Measurements from ENCODE around the gene TSPEAR. TPM values are rescaled to one million over a fixed set of nuclear protein-coding genes. Genes with fewer than 3 reads are reported as not detected.

TSPEAR gene
- polyA plus RNA-seq, 5 donors, result 2.0 to 4.4 (median 3.0) TPM

DNA sequence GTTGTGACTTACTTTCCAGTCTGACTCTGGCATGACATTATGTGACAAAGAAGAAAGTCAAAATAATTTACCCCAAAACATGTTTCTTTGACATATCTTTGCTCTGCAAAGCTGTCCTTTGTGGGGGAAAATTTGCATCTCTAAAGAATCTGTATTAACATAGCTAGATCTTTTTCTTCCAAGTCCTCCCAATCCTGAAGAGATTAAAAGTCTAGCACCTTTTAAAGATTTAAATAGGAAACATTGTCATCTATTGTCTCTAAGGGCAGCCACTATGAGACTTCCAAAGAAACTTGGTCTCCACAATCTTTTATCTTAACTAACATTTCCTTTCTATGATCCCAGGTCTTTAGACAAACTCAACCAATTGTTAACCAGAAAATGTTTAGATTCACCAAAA is 240.0 kb downstream of the TSPEAR start:
- DNase-seq, result no peak

DNA sequence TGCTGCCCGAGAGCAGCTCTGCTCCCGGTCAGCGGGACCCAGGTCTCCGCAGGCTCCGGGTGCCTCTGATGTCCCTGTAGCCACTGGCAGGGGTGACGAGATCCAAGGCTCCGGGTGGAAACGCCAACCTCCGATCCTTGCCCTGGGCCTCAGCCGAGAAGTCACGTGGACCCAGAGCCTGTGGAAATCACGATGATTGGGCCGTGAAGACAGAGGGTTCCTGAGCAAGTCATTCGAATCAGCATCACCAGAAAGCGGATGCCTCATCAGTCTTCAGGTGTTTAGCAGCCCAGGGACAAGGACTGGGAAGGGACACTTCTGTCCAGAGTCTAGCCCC is 243.5 kb downstream of the TSPEAR start:
- no peak for DNase-seq

DNA sequence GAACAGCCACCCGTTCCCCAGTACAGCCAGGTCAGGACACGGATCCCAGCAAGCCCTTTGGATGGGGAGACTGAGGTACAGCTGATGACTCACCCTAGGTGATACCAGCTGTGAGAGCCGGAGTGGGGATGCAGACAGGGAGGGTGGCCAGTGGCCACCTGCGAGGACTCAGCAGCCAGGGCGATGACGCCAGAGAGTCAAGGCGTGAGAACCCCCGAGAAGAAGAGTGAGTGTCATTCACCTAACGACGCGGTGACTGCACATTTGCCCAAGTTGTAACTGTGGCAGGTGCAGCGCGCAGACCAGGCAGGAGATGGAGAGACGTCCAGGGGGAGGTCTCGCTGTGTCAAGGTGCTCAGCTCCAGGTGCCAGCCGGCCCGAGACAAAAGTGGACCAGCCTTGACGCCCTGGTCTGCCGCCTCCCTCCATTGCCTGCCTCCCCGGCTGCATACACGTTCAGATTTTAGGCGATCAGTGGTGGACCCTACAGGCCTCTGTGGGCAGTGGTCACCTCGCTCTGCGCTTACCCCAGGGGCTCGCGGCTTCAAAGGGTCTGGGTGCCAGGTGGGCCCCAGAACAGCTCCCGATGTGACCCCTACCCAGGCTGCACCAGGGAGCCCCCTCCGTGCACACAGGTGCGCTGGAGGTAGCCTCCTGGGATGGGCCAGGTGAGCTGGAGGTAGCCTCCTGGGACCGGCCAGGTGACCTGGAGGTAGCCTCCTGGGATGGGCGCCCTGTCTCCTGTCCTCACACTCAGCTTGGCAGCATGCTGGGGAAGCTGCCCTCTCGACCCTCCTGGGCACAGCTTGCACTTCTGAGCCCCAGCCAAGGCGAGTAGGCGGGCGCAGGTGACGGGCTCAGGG is 244.1 kb downstream of the TSPEAR start:
- DNase-seq, result no peak

DNA sequence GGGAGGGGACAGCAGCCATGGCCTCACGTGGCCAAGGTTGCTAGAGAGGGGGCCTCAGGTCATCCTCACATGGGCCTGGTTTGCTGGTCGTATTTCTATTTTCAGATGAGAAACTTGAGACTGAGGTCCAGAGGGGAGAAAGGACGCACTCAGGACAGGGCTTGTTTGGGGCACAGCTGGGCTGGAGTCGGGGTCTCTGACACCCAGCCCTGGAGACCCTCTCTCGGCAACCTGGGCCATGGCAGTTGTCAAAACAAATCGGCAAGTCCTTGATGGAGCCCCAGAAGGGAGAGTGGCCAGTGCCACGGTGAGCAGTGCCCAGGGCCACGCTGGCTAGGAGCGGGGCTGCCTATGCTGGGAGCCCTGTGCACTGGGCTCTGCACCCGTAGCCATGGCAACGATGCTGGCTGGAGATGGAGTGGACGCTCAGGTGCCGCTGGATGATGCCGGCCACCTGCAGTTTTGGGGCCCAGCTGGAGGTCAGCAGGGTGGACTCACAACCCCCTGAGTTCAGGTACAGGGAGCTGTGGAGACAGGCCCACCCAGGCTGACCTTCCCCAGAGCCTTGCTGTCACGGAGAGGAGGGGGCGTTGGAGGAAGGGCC is 244.9 kb downstream of the TSPEAR start:
- DNase-seq, result no peak

DNA sequence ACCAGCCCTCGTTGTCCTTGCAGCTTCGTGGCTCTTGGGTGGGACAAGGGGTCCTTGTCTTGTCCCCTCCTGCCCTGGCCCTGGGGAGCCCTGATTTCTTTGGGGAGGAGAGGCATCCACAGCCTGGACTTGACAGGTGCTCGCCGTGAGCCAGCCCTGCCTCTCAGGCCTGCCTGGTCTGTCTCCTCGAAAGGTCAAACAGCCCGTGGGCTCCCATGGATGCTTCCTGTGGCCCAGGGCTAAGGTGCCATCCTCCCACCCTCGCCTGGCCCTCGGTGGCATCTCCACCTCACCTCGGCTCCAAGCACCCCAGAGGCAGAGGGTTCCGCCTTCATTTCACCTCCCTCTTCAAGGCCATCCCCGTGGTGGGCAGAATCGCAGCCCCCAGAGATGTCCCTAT is 247.0 kb downstream of the TSPEAR start:
- DNase-seq, result no peak

DNA sequence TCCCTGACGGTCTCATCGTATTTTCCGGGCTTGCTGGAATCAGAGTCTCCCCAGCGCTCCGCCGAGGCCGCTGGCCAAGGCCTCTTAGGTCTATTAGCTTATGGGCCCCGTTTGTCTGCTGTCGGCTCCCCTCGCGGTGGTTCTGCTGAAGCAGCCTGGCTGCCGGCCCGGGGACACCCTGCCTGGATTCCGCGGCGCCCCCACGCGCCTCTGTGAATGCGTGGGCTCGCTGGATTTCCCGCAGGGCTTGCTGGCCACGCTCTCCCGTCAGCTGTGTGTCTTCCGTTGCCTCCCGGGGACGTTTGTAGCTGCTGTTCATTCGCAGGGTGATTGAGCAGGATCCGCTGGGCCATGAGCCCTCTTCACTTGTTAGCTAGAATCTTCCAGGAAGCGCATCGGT is 247.6 kb downstream of the TSPEAR start:
- no peak for DNase-seq

DNA sequence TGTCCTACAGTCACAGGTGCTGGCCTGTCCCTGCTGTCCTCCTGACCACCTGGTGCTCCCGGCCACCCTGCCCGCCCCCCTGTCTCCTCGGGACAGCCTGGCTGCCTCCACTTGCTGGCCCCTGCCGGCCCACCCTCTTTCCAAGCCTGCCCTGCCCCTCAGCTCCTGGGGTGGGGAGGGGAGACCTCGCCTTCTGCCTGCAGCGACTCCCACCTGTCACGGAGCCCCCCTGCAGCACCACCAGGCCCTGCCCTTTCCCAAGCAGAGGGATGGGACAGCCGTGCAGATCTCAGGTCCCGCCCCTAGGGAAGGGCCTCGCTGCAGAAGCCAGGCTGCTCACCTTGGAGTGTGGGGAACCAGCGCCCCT is 248.6 kb downstream of the TSPEAR start:
- DNase-seq, result no peak

DNA sequence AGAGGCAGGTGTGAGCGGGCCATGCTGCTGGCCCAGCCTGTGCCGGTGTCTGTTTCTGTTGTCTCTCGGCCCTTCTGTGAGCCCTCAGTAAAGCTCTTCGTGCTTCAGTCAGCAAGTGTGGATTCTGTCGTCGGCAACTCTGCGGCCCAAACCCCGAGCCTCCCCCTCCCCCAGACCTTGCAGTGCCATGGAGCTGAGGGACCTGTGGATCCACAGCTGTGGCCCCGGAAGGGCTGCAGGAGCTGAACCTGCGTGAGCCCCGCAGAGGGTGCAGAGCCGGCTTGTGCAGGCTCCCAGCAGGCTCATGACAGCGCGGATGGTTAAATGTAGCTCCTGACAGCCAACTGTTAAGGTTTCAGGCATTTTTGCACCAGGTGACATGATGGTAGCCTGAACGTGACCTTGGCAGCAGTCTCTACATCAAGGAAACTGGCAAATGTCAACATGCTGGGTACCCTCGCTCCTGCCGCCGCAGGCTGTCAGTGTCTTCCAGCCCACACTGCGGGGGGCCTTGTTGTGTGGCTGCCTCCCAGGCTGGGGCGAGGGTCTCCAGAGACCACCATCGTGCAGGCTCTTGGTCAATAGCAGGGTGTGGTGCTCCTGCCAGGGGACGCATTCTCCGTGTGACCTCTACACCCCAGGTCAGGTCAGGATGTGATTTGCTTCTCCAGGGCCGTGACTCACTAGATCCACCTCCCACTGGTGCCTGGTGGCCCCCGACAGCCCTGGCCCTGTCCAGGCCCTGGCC is 249.1 kb downstream of the TSPEAR start:
- DNase-seq, result no peak

DNA sequence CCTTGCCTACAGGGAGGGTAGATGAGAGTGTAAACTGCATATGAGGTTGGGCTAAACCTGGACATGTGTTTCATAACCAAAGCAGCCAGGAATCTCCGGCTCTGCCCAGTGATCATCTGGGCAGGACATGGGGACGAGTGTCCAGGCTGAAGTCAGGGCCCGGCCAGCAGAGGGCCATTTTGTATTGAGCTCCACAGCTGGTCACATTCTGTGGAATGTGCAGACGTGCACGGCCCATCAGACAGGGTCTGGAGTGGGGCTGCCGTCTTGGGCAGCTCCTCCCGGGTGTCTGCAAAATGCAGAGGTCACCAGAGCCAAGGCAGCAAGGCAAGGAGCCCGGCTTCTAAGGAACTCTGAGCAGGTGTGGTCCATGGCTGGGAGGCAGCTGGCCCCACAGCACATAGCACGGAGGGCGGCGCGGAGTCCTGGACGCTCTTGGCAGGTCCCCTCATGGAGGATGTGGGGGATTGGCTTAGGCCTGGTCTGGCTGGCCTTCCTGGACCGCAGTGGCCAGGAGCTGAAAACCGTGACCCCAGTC is 249.8 kb downstream of the TSPEAR start:
- no peak for DNase-seq

DNA sequence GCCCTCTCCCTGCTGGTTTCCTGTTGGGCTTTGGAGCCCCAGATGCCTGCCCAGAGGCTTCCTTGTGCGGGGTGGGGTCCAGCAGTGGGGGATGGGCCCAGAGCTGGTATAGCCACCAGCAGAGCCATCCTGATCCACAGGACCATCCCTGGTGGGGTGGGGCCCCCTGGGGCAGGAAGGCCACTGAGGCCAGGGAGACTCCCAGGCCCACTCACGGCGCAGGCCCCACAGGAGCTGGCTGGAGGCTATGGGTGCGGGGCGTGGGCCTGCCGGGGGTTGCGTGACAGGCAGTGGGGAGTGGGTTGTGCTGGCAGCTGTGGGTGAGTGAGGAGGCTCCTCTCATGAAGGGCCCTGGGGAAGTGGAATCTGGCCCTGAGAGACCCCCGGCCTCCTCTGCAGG is 250.4 kb downstream of the TSPEAR start:
- no peak for DNase-seq

DNA sequence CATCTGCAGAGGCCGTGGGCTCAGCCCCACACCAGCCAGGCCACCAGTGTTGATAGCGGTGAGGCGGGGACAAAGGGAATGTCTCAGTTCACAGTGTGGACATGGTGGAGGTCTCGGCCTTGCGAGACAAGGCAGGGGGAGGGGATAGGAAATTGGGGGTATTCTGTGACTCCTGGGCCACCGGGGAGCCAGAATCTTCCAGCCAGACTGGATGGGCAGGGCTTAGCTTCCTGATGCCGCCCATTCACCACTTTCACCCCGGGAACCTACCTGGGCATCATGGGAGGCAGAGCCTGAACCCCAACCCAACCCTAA is 251.0 kb downstream of the TSPEAR start:
- DNase-seq, result no peak

DNA sequence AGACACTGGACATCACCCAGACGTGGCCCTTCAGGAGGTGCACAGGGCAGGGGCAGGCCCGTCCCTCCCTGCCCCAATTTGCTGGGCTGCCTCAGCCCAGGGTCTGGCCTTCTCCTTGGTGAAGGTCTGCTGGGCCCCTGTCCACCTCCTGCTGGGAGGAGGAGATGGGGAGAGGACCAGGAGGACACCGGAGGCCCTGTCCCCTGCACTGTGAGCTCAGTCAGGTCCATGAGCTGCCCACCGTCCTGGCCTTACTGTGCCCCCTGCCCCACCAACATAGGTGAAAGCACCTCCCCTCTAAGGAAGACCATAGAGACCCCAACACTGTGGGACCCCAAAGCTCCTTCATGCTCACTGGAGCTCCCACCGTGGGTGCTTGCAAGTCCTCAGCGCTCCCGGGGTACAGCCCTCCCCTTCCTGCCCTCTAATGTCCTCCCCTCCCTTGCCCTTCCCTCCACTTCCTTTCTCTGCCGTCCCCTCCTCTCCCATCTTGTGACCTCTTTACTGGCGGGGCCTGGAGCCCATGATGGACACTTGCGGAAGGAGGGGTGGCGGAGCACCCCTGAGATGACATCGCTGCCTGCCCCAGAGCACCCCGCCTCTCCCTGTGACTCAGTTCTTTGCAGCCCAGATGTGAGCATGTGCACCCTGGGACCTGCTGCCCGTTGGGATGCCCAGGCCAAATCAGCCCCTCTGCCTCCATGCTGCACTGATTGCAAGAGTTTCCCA is 251.5 kb downstream of the TSPEAR start:
- no peak for DNase-seq

DNA sequence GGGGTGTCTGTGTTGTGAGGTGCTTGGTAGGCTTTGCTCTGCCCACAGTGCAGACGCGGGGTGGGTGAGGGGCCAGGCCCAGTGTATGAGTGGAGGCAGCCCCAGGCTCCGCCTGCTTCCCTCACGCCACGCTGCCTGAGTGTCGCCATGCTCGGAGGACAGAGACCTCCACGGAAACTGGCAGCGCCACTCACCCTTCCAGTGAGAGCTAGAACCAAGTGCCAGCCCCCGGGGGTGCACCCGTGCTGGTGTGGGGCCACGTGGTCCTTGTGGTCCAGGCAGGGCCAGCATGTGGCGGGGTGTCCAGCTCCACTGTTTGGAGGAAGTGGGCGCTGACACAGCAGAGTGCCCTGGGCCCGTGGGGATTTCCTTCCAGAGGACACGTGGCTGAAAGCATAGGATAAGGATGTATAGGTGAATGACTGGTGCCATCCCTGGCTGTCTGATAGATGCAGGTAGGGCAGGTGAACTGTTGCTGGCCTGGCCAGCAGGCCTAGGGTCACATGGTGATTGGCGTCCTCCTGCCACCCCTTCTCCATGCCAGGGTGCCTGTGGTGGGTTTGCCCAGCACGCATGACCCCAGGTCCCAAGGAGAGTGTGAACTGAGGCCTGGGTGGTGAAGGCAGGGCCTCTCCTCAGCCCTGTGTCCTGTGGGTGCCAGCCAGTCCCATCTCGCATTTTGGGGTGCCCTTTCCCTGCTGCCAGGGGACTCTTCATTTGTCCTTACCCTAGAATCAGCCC is 252.2 kb downstream of the TSPEAR start:
- DNase-seq, result no peak

DNA sequence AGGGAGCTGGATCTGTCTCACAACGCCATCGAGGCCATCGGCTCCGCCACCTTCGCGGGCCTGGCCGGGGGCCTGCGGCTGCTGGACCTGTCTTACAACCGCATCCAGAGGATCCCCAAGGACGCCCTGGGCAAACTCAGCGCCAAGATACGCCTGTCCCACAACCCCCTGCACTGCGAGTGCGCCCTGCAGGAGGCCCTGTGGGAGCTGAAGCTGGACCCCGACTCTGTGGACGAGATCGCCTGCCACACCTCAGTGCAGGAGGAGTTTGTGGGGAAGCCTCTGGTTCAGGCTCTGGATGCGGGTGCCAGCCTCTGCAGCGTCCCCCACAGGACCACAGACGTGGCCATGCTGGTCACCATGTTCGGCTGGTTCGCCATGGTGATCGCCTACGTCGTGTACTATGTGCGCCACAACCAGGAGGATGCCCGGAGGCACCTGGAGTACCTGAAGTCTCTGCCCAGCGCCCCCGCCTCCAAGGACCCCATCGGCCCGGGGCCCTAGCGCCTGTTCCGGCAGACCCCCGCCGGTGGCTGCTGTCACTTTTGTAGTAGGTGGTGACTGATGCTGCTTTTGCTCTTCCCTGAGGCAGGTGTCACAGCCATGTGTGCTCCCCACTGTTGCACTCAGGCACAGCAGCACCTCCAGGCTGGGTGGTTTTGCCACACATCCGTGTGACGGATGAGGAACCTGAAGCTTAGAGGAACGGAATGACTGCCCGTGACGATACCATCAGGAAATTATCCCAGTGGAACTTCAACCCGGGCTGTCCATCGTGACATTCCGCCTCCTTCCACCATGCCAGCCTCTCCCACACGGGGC is 254.2 kb downstream of the TSPEAR start:
- no peak for DNase-seq

DNA sequence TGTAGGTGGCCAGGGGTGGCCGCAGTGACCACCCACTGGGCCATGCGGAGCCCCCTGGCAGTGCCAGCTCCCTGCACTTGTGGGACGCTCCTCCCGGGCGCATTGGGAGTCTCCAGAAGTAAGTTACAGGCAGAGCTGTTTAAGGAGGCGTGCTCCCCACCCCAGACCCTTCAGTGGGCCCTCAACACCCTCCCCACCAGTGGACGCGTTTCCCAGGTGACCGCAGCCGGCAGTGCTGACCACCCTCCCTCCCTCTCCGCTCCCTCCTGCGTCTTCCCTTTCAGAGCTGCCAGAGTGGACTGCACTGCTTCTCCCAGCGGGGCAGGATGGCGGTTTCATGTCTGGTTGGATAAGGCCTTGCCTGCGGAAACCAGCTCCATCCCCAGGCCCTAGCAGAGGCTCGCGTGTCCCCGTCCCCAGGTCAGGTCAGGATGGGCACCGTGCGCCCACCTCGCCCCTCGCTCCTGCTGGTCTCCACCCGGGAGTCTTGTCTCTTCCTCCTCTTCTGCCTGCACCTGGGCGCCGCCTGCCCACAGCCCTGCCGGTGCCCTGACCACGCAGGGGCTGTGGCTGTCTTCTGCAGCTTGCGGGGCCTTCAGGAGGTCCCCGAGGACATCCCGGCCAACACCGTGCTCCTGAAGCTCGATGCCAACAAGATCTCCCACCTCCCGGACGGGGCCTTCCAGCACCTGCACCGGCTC is 255.0 kb downstream of the TSPEAR start:
- no peak for DNase-seq

DNA sequence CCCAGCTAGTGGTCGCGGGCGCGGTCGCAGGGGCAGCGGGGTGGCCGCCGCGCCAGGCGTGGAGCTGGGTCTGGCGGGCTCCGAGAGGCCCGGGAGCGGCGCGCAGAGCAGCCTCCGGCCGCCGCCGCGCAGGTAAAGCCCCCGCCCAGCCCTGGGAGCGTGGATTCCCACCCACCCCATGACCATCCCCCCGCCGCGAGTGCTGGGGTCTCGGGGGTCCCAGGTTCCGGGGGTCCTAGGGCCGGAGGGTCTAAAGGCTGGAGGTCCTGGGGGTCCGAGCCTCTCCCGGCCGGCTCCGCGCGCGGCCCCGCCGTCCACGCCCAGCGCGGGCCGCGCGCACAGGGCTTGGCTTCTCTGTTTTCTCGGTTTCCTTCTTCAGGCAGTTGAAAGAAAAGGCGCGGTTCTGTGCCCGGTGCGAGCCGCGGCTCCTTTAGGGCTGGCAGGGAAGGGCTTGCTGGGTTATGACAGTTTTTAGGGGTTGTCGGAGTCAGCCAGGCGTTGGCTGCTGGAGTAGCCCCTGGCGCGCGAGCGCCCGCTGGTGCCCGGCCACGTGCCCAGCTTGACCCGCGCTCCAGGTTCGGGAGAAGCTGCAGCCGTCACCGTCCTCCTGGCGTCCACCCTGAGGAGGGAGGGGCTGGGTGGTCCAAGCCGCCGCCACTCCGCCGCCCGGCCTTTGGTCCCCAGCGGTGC is 255.7 kb downstream of the TSPEAR start:
- no peak for DNase-seq

DNA sequence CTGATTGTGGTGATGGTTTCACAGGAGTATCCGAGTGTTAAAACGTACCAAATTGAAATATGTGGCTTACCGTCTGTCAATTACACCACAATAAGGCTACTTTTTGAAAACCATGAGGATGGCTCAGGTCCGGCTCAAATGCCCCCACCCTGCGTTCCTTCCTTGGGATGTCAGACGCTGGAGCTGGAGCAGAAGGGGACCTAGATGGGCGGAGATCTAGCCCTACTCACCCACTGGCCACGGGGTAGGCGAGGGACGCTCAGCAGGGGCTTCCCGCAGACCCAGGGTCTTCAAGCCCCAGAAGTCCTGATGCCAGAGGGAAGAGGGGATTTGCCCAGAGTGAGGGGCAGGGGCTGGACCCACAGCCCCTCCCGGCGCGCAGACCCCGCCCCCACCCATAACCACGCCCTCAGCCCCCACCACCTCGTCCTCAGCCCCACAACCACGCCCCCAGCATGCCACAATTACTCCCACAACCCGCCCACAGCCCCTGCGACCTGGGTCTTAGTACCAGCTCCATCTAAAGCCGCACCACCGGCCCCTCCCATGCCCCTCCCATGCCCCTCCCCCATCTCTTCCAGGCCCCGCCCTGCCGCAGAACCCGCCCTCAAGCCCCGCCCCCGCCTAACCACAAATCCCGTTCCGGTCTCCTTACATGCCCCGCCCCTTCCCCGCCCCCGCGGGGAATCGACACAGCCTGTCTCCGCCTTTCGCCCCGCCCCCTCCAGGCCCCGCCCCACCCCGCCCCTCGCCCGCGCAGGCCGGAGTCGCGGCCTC is 256.4 kb downstream of the TSPEAR start, which contains the start of gene LRRC3:
LRRC3 (plus strand) TSS at position 764 of the 777 bp plus-strand sequence. CDS start 1,135 bp downstream, outside the sequence.
- DNase-seq, result peak; percentile 65 to 72

DNA sequence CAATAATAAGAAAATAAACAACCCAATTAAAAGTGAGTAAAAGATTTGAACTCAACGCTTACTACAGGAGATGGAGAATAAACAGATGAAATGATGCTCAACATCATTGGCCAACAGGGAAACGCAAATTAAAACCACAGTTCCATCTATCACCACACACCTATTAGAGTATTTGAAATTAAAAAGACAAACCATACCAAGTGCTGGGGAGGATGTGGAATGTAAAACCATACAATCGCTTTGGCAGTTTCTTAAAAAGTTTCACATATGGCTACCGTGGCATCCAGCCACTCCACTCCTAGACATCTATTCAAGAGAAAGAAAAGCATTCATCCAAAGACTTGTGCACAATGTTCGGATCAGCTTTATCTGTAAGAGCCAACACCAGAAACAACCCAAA is 257.3 kb downstream of the TSPEAR start:
- DNase-seq, result no peak

Measured in right lung (tissue), 5 donors.